VCaP (cell line): ENCODE data around the gene CDK15.

Source experiments
- H3K27ac ChIP-seq: fragments of 450-650 bp; 2 replicates; pipeline ENCODE4 v1.5.1; 2017
- CTCF ChIP-seq: fragments of 450-650 bp; conservative IDR thresholded peaks from 2 replicates; pipeline ENCODE4 v1.5.1; 2017; ENCODE audit warnings: mild to moderate bottlenecking, moderate library complexity

CDK15 gene

GRCh38 chr2:201816657-201817575 is 10.6 kb downstream of the CDK15 start:
- TF ChIP-seq CTCF, result no peak
- H3K27ac ChIP-seq, result no peak overlapping the region

GRCh38 chr2:201820383-201821007 is 14.2 kb downstream of the CDK15 start:
- no peak overlapping the region for H3K27ac ChIP-seq
- TF ChIP-seq CTCF, result no peak

GRCh38 chr2:201821080-201821479 is 14.7 kb downstream of the CDK15 start:
- no peak overlapping the region for H3K27ac ChIP-seq
- TF ChIP-seq CTCF, result no peak

GRCh38 chr2:201824212-201824611 is 17.9 kb downstream of the CDK15 start:
- no peak overlapping the region for H3K27ac ChIP-seq
- TF ChIP-seq CTCF, result no peak

- TF ChIP-seq CTCF, result no peak
- H3K27ac ChIP-seq, result no peak overlapping the region
Measured at GRCh38 chr2:201827621-201828020, 21.3 kb downstream of the CDK15 start.

- no peak for TF ChIP-seq CTCF
- H3K27ac ChIP-seq, result no peak overlapping the region
Measured at GRCh38 chr2:201828220-201828619, 21.9 kb downstream of the CDK15 start.

- TF ChIP-seq CTCF, result no peak
- no peak overlapping the region for H3K27ac ChIP-seq
Measured at GRCh38 chr2:201830666-201831065, 24.3 kb downstream of the CDK15 start.
